Measurements from ENCODE around the gene CYB5D1.

DNA sequence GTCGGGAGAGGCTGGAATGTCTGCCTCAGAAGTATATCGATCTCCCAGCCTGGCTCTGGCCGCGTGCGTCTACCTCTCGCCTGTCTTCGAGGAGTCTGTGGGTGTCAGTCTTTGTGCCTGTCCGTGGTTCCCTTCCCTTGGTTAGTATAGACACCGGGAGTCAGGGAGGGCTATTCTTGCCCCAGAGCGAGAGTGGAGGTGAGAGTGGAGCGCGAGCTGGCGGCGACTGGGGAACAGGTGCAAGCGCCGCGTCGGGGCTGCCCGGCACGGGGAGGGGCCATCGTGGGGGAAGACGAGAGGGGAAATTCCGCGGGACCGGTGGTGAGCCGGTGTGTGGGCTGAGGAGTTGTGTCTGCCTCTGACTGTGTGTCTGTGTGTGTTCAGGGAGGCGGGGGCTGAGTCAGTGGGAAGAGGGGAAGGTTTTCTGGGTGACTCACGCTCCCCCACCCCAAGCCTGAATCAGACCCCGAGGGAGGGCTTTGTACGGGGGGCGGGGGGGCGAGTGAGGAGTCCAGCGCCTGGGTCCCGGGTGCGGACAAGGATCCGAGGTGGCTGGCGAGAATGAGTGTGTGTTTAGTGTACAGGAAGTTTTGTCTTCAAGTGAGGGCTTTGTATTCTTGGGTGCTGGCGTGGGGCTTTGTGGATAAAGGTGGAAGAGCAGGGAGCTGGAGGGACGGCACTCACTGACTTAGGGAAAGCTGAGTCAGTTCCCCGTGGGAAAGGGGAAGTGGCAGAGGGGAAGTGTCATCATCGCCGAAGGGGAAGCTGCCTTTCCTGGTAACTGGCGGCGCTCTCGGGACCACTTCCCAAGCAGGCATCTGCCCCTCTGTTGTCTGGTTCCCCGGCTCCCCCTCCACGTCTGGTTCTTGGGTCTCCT, 15.2 kb upstream of the CYB5D1 start:
- TF ChIP-seq POLR2A (IDR thresholded peaks at IDR 0.05) = peak; percentile 69 to 74
- TF ChIP-seq, protein P1, sequence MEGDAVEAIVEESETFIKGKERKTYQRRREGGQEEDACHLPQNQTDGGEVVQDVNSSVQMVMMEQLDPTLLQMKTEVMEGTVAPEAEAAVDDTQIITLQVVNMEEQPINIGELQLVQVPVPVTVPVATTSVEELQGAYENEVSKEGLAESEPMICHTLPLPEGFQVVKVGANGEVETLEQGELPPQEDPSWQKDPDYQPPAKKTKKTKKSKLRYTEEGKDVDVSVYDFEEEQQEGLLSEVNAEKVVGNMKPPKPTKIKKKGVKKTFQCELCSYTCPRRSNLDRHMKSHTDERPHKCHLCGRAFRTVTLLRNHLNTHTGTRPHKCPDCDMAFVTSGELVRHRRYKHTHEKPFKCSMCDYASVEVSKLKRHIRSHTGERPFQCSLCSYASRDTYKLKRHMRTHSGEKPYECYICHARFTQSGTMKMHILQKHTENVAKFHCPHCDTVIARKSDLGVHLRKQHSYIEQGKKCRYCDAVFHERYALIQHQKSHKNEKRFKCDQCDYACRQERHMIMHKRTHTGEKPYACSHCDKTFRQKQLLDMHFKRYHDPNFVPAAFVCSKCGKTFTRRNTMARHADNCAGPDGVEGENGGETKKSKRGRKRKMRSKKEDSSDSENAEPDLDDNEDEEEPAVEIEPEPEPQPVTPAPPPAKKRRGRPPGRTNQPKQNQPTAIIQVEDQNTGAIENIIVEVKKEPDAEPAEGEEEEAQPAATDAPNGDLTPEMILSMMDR (IDR thresholded peaks at IDR 0.05 in 4 of 5, conservative IDR thresholded peaks at IDR 0.05 in 1 of 5) = no peak
